PC-9 (cell line): Measurements from ENCODE around the gene RALGAPA2. TPM values are rescaled to one million over a fixed set of nuclear protein-coding genes. Genes with fewer than 3 reads are reported as not detected.

Experiments
- BruUV-seq: library from RNA; stranded (reverse); fragments of 400-500 nt; replicated peaks from 2 replicates; lab custom pipeline; 2021; lab: Mats Ljungman, UMichigan
- CTCF ChIA-PET: fragments of 300-600 bp; sonication (Branson Sonifier 250); formaldehyde crosslinking; loops from one replicate; lab custom pipeline; 2022; ENCODE audit warnings: antibody characterized with exemption; lab: Charles Lee
- POLR2A ChIA-PET: fragments of 300-600 bp; sonication (Branson Sonifier 250); formaldehyde crosslinking; loops from one replicate; lab custom pipeline; 2022; ENCODE audit warnings: antibody characterized with exemption; ENCODE audit not compliant: unreplicated experiment; lab: Charles Lee
- DNase-seq, 2 experiments: peaks; one replicate each; pipeline versions ENCODE4 v3.0.0 to v3.0.0-alpha.2; 2015 to 2022; ENCODE audit warnings: mixed read lengths in 1 of 2
- H2AFZ ChIP-seq: fragments of 200-600 bp; sonication (generic); 2 replicates; pipeline ENCODE4 v1.8.1; 2017; ENCODE audit warnings: antibody characterized with exemption
- H3F3A ChIP-seq: fragments of 200-600 bp; sonication (generic); 2 replicates; pipeline ENCODE4 v1.8.1; 2017; ENCODE audit warnings: antibody characterized with exemption, mild to moderate bottlenecking, low read depth; ENCODE audit not compliant: insufficient read depth
- H3K27ac ChIP-seq: fragments of 200-600 bp; sonication (generic); 2 replicates; pipeline ENCODE4 v1.6.1; 2016; ENCODE audit warnings: mixed run types
- H3K27me3 ChIP-seq: fragments of 200-600 bp; sonication (generic); 2 replicates; pipeline ENCODE4 v1.6.1; 2016; ENCODE audit warnings: low read depth, mixed run types; ENCODE audit not compliant: insufficient read depth
- H3K36me3 ChIP-seq: fragments of 200-600 bp; sonication (generic); 2 replicates; pipeline ENCODE4 v1.6.1; 2016; ENCODE audit warnings: low read depth, mixed run types
- H3K4me1 ChIP-seq: fragments of 200-600 bp; sonication (generic); replicated peaks from 2 replicates; pipeline ENCODE4 v1.6.1; 2016; ENCODE audit warnings: mixed run types; ENCODE audit not compliant: insufficient read depth
- H3K4me2 ChIP-seq: fragments of 200-600 bp; sonication (generic); 2 replicates; pipeline ENCODE4 v1.6.1; 2017; ENCODE audit warnings: mixed run types
- H3K4me3 ChIP-seq: fragments of 200-600 bp; sonication (generic); 2 replicates; pipeline ENCODE4 v1.6.1; 2016; ENCODE audit warnings: mixed run types
- H3K79me2 ChIP-seq: fragments of 200-600 bp; sonication (generic); 2 replicates; pipeline ENCODE4 v1.6.1; 2017; ENCODE audit warnings: low read depth, mixed run types
- H3K9me2 ChIP-seq: fragments of 200-600 bp; sonication (generic); 2 replicates; pipeline ENCODE4 v1.8.1; 2017; ENCODE audit warnings: mild to moderate bottlenecking; ENCODE audit not compliant: insufficient read depth
- H3K9me3 ChIP-seq: fragments of 200-600 bp; sonication (generic); 2 replicates; pipeline ENCODE4 v1.8.1; 2016; ENCODE audit warnings: low read depth; ENCODE audit not compliant: insufficient read depth
- H4K20me1 ChIP-seq: fragments of 200-600 bp; sonication (generic); 2 replicates; pipeline ENCODE4 v1.8.1; 2017; ENCODE audit not compliant: insufficient read depth
- CTCF ChIP-seq: fragments of 200-600 bp; sonication (generic); conservative IDR thresholded peaks from 2 replicates; pipeline ENCODE4 v1.6.1; 2017; ENCODE audit warnings: mixed run types, antibody characterized with exemption, mild to moderate bottlenecking, moderate library complexity
- EZH2 ChIP-seq: fragments of 200-600 bp; sonication (generic); IDR thresholded peaks from 2 replicates; pipeline ENCODE4 v1.8.0; 2017; ENCODE audit warnings: antibody characterized with exemption, low read depth
- intact Hi-C: fragments of 100-400 bp; cut with micrococcal nuclease; formaldehyde crosslinking; loops from one replicate; pipeline ENCODE4 v1.10.0; 2022; ENCODE audit not compliant: unreplicated experiment
- total RNA-seq: library from RNA; stranded (reverse); gene quantifications from 2 replicates; pipeline ENCODE4 v1.2.3, GENCODE V29; 2021

RALGAPA2 gene
- total RNA-seq, 1 experiment from 2014 or later: 28.7 TPM

GRCh38 chr20:20447196-20447595 lies 265.2 kb downstream of the RALGAPA2 start:
- Histone ChIP-seq H3K4me2 (no peak overlapping the region), H3K9me3 (no peaks in the 10 kb centered on the region), H4K20me1 (no peaks in the 10 kb centered on the region), H3K27ac (no peak overlapping the region), H3K27me3 (no peaks in the 10 kb centered on the region), H3K36me3 (no peaks in the 10 kb centered on the region), H3K4me1 (peaks cover 4% of the 10 kb centered on the region), H3F3A (no peaks in the 10 kb centered on the region), H3K79me2 (no peaks in the 10 kb centered on the region), H3K9me2 (no peaks in the 10 kb centered on the region), H2AFZ (no peak overlapping the region), H3K4me3 (no peak overlapping the region)
- BruUV-seq: no TSS peak
- POLR2A ChIA-PET: no interaction called here
- no peak for DNase-seq
- CTCF ChIA-PET: interaction anchor here (0.7 kb wide), 1 partner anchor 211 kb away, joined by 6 read pairs; no protein-coding TSS in a partner anchor
- intact Hi-C loops: no loop called here
- TF ChIP-seq CTCF: no peak
- no peak for TF ChIP-seq EZH2

GRCh38 chr20:20446425-20447015 lies 265.9 kb downstream of the RALGAPA2 start:
- no peak overlapping the region for H2AFZ ChIP-seq
- no peak overlapping the region for H3K4me2 ChIP-seq
- no peaks in the 10 kb centered on the region for H4K20me1 ChIP-seq
- no peaks in the 10 kb centered on the region for H3K36me3 ChIP-seq
- H3K4me1 ChIP-seq: no peaks in the 10 kb centered on the region
- H3K79me2 ChIP-seq: no peaks in the 10 kb centered on the region
- DNase-seq: no peak
- H3F3A ChIP-seq: no peaks in the 10 kb centered on the region
- no peaks in the 10 kb centered on the region for H3K9me2 ChIP-seq
- ChIA-PET POLR2A (no interaction called here), CTCF (no interaction called here)
- H3K4me3 ChIP-seq: no peak overlapping the region
- no peaks in the 10 kb centered on the region for H3K27me3 ChIP-seq
- no peak for TF ChIP-seq CTCF
- TF ChIP-seq EZH2: no peak
- H3K9me3 ChIP-seq: no peaks in the 10 kb centered on the region
- intact Hi-C loops: no loop called here
- BruUV-seq: no TSS peak
- no peak overlapping the region for H3K27ac ChIP-seq

- TF ChIP-seq CTCF: no peak
- no peak for TF ChIP-seq EZH2
- Histone ChIP-seq H4K20me1 (no peaks in the 10 kb centered on the region), H3K27ac (no peak overlapping the region), H3K4me1 (no peaks in the 10 kb centered on the region), H3K27me3 (no peaks in the 10 kb centered on the region), H2AFZ (no peak overlapping the region), H3K4me3 (no peak overlapping the region), H3K9me3 (no peaks in the 10 kb centered on the region), H3K36me3 (no peaks in the 10 kb centered on the region), H3K79me2 (no peaks in the 10 kb centered on the region), H3F3A (no peaks in the 10 kb centered on the region), H3K9me2 (no peaks in the 10 kb centered on the region), H3K4me2 (no peak overlapping the region)
- CTCF ChIA-PET: no interaction called here
- POLR2A ChIA-PET: no interaction called here
- intact Hi-C loops: no loop called here
- DNase-seq: no peak
- no TSS peak for BruUV-seq
Observed at GRCh38 chr20:20446001-20446400, 266.4 kb downstream of the RALGAPA2 start.
